Sigmoid colon (tissue), 3 donors: ENCODE data around the gene TMPO.

Experiments
- CTCF ChIP-seq, 4 experiments: fragments of 450-650 bp in 3 of 4; fragments of 200-600 bp in 1 of 4; IDR thresholded peaks; one replicate each; pipeline ENCODE4 v1.5.1; 2016 to 2019; ENCODE audit warnings: antibody characterized with exemption in 4 of 4, mild to moderate bottlenecking in 3 of 4, moderate library complexity in 2 of 4
- POLR2A ChIP-seq, 2 donors: fragments of 450-650 bp; IDR thresholded peaks; one replicate each; pipeline ENCODE4 v1.6.1; 2016; ENCODE audit warnings: antibody characterized with exemption in 2 of 2, mild to moderate bottlenecking in 2 of 2, moderate library complexity in 2 of 2

- TF ChIP-seq CTCF (IDR thresholded peaks at IDR 0.05) (no peak), POLR2A (IDR thresholded peaks at IDR 0.05) (no peak)
These were observed 48.6 kb upstream of the TMPO start for GRCh38 chr12:98466640-98467400.
